AG10803 (cell line): ENCODE results near the gene FUT9.

Source experiments
- DNase-seq: peaks from one replicate; pipeline ENCODE4 v3.0.0; 2010; ENCODE audit warnings: low read depth
- H3K4me3 ChIP-seq: 2 replicates; pipeline ENCODE4 v1.5.1; 2011; ENCODE audit warnings: mild to moderate bottlenecking, low read length, control low read depth
- TF ChIP-seq, protein P1 (sequence below): conservative IDR thresholded peaks from 2 replicates; pipeline ENCODE4 v1.5.1; 2011; ENCODE audit warnings: mild to moderate bottlenecking, low read length, control low read depth, inconsistent platforms

The FUT9 gene

DNA sequence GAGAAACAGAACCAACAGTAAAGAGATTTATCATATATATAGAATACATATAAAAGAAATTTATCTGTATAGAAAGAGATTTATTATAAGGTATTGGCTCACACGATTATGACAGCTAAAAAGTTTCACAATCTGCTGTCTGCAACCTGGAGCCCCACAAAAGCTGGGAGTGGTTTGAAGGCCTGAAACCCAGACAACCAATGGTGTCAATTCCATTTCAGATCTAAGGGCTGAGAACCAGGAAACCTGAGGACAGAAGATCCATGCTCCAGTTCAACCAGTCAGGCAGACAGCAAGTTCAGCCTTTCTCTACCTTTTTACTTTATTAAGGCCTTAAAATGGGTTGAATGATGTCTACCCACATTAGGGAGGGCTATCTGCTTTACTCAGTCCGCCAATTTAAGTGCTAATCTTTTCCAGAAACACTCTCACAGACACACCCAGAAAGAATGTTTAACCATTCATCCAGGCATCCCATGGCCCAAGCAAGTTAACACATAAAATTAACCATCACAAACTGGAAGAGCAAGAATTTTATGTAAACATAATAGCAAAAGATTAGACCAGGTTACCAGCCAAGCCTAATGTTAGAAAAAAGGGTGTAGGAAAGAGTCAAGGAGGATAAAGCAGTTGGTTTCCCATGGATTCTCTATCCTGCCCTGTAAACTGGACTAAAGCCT is 170.9 kb downstream of the FUT9 start:
- TF ChIP-seq, protein P1, sequence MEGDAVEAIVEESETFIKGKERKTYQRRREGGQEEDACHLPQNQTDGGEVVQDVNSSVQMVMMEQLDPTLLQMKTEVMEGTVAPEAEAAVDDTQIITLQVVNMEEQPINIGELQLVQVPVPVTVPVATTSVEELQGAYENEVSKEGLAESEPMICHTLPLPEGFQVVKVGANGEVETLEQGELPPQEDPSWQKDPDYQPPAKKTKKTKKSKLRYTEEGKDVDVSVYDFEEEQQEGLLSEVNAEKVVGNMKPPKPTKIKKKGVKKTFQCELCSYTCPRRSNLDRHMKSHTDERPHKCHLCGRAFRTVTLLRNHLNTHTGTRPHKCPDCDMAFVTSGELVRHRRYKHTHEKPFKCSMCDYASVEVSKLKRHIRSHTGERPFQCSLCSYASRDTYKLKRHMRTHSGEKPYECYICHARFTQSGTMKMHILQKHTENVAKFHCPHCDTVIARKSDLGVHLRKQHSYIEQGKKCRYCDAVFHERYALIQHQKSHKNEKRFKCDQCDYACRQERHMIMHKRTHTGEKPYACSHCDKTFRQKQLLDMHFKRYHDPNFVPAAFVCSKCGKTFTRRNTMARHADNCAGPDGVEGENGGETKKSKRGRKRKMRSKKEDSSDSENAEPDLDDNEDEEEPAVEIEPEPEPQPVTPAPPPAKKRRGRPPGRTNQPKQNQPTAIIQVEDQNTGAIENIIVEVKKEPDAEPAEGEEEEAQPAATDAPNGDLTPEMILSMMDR = no peak
- no peak overlapping the region for H3K4me3 ChIP-seq
- no peak for DNase-seq

DNA sequence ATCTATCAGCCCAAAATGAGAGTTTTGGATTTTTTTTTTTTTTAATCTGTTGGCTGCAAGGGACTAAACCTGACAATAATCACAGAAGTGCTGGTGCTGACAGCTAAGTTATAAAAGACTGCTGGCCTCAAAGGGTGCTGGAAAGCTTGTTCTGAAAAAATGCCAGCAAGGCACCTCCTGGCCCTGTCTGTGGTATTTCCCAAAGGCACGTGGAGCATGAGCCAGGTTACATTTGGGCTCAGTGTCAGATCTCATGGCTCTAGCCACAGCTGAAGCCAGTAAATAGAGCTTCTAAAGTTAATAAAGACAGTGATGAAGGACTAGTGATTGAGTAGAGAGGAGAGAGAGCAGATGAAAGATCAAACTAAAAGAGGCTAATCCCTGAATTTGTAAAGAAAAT is 178.9 kb downstream of the FUT9 start:
- DNase-seq = no peak
- H3K4me3 ChIP-seq = no peak overlapping the region
- TF ChIP-seq, protein P1 = no peak

DNA sequence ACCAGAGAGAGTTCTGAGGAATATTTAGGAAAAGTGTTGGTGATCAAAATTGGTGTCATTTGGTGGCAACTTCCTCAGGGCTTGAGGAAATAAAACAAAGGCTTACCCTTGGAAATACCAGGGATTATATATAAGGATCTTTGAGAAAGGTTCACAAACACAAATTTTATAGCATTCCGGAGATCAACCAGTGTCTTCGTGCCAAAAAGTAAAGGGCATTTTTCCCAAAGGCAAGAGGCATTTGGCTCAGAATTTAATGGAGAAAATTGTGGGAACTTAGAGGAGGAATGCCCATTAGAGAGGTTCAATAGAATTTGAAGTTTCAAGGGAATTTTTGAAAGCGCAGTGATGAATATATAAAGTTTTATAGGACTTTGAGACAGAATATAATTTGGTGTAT is 179.5 kb downstream of the FUT9 start:
- TF ChIP-seq, protein P1 = no peak
- no peak for DNase-seq
- no peak overlapping the region for H3K4me3 ChIP-seq

DNA sequence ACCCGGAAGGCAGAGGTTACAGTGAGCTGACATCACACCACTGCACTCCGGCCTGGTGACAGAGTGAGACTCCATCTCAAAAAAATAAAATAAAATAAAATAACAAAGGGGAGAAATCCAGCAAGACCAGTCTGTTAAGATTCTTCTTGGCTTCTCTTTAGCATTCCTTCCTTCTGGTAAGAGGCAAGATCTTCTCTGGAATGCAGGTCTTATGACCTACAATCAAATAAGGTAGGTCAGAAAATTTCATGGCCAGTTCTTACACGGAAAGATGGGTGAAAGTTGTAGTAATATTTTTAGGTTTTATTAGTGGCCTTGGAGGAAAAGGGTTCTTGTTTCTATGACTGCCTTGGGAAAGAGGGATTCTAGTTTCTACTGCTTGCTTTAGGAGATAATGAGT is 180.9 kb downstream of the FUT9 start:
- TF ChIP-seq, protein P1 = no peak
- no peak overlapping the region for H3K4me3 ChIP-seq
- no peak for DNase-seq

DNA sequence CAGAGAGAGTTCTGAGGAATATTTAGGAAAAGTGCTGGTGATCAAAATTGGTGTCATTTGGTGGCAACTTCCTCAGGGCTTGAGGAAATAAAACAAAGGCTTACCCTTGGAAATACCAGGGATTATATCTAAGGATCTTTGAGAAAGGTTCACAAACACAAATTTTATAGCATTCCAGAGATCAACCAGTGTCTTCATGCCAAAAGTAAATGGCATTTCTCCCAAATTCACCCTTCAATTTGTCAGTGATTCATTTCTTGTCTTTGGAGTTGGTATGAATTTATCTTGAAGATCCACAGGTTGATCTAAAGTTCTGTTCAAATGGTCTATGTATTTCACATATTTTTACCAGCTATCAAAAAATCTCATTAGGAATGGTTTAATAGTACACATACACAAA is 181.5 kb downstream of the FUT9 start:
- H3K4me3 ChIP-seq = no peak overlapping the region
- no peak for DNase-seq
- TF ChIP-seq, protein P1 = no peak

DNA sequence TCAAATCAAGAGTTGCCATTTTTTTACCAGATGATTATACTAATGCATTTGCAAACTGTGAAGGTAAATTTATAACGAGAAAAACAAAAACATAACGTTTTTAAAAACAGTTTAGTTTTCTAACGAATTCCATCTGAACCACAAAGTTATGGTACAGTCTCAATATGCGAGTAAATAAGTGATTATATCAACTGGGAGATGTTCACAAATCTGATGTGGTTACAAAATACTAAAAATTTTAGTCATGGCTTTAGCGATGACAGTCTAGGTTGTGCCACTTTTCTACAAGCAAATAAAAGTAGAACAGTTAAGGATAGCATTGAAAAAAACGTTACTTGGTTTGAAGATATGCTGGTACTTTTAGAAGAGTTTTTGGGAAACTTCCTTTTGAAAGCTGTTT is 186.8 kb downstream of the FUT9 start:
- no peak for DNase-seq
- TF ChIP-seq, protein P1 = no peak
- H3K4me3 ChIP-seq = no peak overlapping the region

DNA sequence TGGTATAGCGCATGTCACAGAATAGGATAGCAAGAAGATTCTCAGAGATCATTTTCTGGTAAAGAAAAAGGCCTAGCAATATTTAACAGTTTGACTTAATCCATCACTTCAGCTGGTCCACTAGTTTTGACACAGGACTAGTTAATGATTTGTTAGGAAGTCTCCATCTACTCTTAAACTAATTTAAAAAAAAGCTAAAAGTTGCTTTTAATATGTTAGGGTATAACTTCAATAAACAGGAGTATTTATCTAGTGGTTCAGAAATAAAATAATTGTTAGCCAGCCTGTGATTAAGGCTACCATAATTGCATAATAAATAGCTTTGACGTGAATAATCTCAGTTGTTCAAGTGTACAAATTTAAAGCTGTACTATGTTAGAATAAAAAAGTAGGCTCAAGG is 195.6 kb downstream of the FUT9 start:
- TF ChIP-seq, protein P1 = no peak
- no peak overlapping the region for H3K4me3 ChIP-seq
- DNase-seq = no peak
